GM21360 (cell line): ENCODE data around the gene ZNF319.

Experiments used
- ATAC-seq: cut with Tn5 transposase; IDR thresholded peaks from one replicate; pipeline ENCODE4 v1.9.1; 2021; ENCODE audit warnings: mild to moderate bottlenecking, moderate library complexity; ENCODE audit not compliant: unreplicated experiment

Gene ZNF319

GRCh38 chr16:57998992-57999365 lies 1.5 kb downstream of the ZNF319 start:
- ATAC-seq, result no peak

GRCh38 chr16:57998486-57998885 lies 2.0 kb downstream of the ZNF319 start:
- no peak for ATAC-seq

GRCh38 chr16:57997528-57998265 lies 2.8 kb downstream of the ZNF319 start:
- no peak for ATAC-seq

- ATAC-seq, result no peak
These were observed 3.3 kb downstream of the ZNF319 start for GRCh38 chr16:57997176-57997527.

GRCh38 chr16:57996406-57997175 lies 3.9 kb downstream of the ZNF319 start:
- no peak for ATAC-seq

GRCh38 chr16:57995721-57996405 lies 4.6 kb downstream of the ZNF319 start:
- no peak for ATAC-seq

- ATAC-seq, result peak; percentile 53
These were observed 5.7 kb downstream of the ZNF319 start for GRCh38 chr16:57994778-57995177.

- no peak for ATAC-seq
These were observed 6.1 kb downstream of the ZNF319 start for GRCh38 chr16:57994361-57994760.

- no peak for ATAC-seq
These were observed 6.6 kb downstream of the ZNF319 start for GRCh38 chr16:57993897-57994296.

GRCh38 chr16:57993438-57993837 lies 7.0 kb downstream of the ZNF319 start:
- no peak for ATAC-seq

- ATAC-seq, result no peak
These were observed 8.4 kb downstream of the ZNF319 start for GRCh38 chr16:57992084-57992483.

- ATAC-seq, result no peak
These were observed 8.9 kb downstream of the ZNF319 start for GRCh38 chr16:57991551-57992059.

- ATAC-seq, result no peak
These were observed 11.5 kb downstream of the ZNF319 start for GRCh38 chr16:57988929-57989328.

- no peak for ATAC-seq
These were observed 12.9 kb downstream of the ZNF319 start for GRCh38 chr16:57987441-57988177.

GRCh38 chr16:57986196-57986595 lies 14.3 kb downstream of the ZNF319 start:
- ATAC-seq, result no peak

- no peak for ATAC-seq
These were observed 15.0 kb downstream of the ZNF319 start for GRCh38 chr16:57985204-57986181.

GRCh38 chr16:57984443-57985203 lies 15.8 kb downstream of the ZNF319 start:
- ATAC-seq, result no peak

- ATAC-seq, result no peak
These were observed 18.1 kb downstream of the ZNF319 start for GRCh38 chr16:57982385-57982784.

- no peak for ATAC-seq
These were observed 18.8 kb downstream of the ZNF319 start for GRCh38 chr16:57981636-57982035.
